HEK293 (cell line): ENCODE results near the gene NOC4L.

Source experiments
- CTCF ChIP-seq: fragments of 450-650 bp; formaldehyde crosslinking; IDR thresholded peaks from 2 replicates; pipeline ENCODE4 v1.5.1; 2016; ENCODE audit warnings: missing biosample characterization, missing genetic modification characterization
- GLIS2 ChIP-seq: fragments of 450-650 bp; formaldehyde crosslinking; IDR thresholded peaks from 2 replicates; pipeline ENCODE4 v1.5.1; 2016; ENCODE audit warnings: missing biosample characterization, missing genetic modification characterization
- RBAK ChIP-seq: fragments of 450-650 bp; formaldehyde crosslinking; IDR thresholded peaks from 2 replicates; pipeline ENCODE4 v1.5.1; 2016; ENCODE audit warnings: missing biosample characterization, missing genetic modification characterization
- REPIN1 ChIP-seq: fragments of 450-650 bp; formaldehyde crosslinking; IDR thresholded peaks from 2 replicates; pipeline ENCODE4 v1.5.1; 2017; ENCODE audit warnings: missing biosample characterization, missing genetic modification characterization, low read depth
- SP2 ChIP-seq: fragments of 450-650 bp; formaldehyde crosslinking; IDR thresholded peaks from 2 replicates; pipeline ENCODE4 v1.5.1; 2016; ENCODE audit warnings: missing biosample characterization, missing genetic modification characterization
- TCF7L2 ChIP-seq: IDR thresholded peaks from 2 replicates; pipeline ENCODE4 v1.6.1; 2011; ENCODE audit warnings: low read depth, mild to moderate bottlenecking, inconsistent platforms, low read length, moderate library complexity, borderline replicate concordance
- TRIM28 ChIP-seq: IDR thresholded peaks from 2 replicates; pipeline ENCODE4 v1.6.1; 2011; ENCODE audit warnings: low read length, control low read depth, borderline replicate concordance
- ZBTB20 ChIP-seq: fragments of 450-650 bp; formaldehyde crosslinking; IDR thresholded peaks from 2 replicates; pipeline ENCODE4 v1.5.1; 2016; ENCODE audit warnings: missing biosample characterization, missing genetic modification characterization
- ZFP41 ChIP-seq: fragments of 450-650 bp; formaldehyde crosslinking; IDR thresholded peaks from 2 replicates; pipeline ENCODE4 v1.5.1; 2016; ENCODE audit warnings: missing biosample characterization, missing genetic modification characterization, borderline replicate concordance
- ZNF140 ChIP-seq: fragments of 450-650 bp; formaldehyde crosslinking; IDR thresholded peaks from 2 replicates; pipeline ENCODE4 v1.5.1; 2016; ENCODE audit warnings: missing biosample characterization, missing genetic modification characterization
- ZNF248 ChIP-seq: fragments of 450-650 bp; formaldehyde crosslinking; IDR thresholded peaks from 2 replicates; pipeline ENCODE4 v1.5.1; 2017; ENCODE audit warnings: missing biosample characterization, missing genetic modification characterization
- ZNF280C ChIP-seq: fragments of 450-650 bp; formaldehyde crosslinking; IDR thresholded peaks from 2 replicates; pipeline ENCODE4 v1.5.1; 2016; ENCODE audit warnings: missing biosample characterization, missing genetic modification characterization
- ZNF513 ChIP-seq: fragments of 450-650 bp; IDR thresholded peaks from 2 replicates; pipeline ENCODE4 v1.5.1; 2018; ENCODE audit warnings: missing biosample characterization, missing genetic modification characterization
- ZSCAN18 ChIP-seq: fragments of 450-650 bp; formaldehyde crosslinking; IDR thresholded peaks from 2 replicates; pipeline ENCODE4 v1.5.1; 2016; ENCODE audit warnings: missing biosample characterization, missing genetic modification characterization

GRCh38 chr12:132123970-132124765, 20.1 kb upstream of the NOC4L start:
- TF ChIP-seq CTCF (tag by site-specific recombination): no peak
- no peak for TF ChIP-seq ZNF140 (tag by site-specific recombination)
- no peak for TF ChIP-seq TRIM28
- no peak for TF ChIP-seq TCF7L2
- TF ChIP-seq ZFP41 (tag by site-specific recombination): no peak
- TF ChIP-seq RBAK: no peak
- no peak for TF ChIP-seq REPIN1 (tag by site-specific recombination)
- no peak for TF ChIP-seq ZSCAN18 (tag by site-specific recombination)
- no peak for TF ChIP-seq SP2 (tag by site-specific recombination)
- TF ChIP-seq ZNF513 (tag by site-specific recombination): no peak
- no peak for TF ChIP-seq ZNF280C (tag by site-specific recombination)
- no peak for TF ChIP-seq ZNF248 (tag by site-specific recombination)
- TF ChIP-seq GLIS2 (tag by site-specific recombination): no peak
- no peak for TF ChIP-seq ZBTB20 (tag by site-specific recombination)
